ENCODE results near the gene SNAPC4. TPM values are rescaled to one million over a fixed set of nuclear protein-coding genes. Genes with fewer than 3 reads are reported as not detected.
"Not testable (repeated sequence)": the region's sequence is repeated elsewhere in the genome, so short reads cannot be mapped to it uniquely, and the experiment has no call there.

SNAPC4 gene
- total RNA-seq, 1 experiment from 2014 or later: 21.0 TPM

DNA sequence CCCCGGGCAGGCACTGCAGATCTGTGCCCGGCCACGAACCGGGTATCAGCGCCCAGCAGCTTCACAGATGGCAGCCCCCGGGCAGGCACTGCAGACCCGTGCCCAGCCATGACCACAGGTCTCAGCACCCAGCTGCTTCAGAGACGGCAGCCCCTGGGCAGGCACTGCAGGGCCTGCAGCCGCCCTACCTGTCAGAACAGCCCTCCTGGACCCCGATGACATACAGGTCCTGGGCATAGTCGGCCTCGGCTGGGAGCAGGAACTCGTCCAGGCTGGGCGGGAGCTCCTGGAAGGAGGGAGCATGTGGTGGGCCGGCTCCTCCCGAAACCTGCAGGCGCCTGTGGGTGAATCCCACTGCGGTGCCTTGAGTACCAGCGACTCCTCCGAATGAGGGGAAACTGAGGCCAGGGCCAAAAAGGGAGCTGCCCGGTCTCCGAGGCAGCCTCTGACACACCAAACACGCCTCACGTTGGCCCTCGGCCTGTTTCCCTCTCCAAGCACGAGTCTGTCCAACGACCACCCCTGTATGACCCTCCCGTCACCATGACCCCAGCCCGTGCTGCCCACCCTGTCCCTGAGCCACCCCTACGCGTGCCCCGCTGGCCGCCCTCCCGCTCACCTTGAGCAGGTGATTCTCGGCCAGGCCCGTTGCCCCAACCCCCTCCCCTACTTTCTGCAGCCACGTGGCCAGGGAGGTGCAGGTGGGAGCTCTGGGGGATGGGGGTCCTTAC lies 34.0 kb upstream of the SNAPC4 start:
- no peak for DNase-seq (ENCODE audit: low spot score)

DNA sequence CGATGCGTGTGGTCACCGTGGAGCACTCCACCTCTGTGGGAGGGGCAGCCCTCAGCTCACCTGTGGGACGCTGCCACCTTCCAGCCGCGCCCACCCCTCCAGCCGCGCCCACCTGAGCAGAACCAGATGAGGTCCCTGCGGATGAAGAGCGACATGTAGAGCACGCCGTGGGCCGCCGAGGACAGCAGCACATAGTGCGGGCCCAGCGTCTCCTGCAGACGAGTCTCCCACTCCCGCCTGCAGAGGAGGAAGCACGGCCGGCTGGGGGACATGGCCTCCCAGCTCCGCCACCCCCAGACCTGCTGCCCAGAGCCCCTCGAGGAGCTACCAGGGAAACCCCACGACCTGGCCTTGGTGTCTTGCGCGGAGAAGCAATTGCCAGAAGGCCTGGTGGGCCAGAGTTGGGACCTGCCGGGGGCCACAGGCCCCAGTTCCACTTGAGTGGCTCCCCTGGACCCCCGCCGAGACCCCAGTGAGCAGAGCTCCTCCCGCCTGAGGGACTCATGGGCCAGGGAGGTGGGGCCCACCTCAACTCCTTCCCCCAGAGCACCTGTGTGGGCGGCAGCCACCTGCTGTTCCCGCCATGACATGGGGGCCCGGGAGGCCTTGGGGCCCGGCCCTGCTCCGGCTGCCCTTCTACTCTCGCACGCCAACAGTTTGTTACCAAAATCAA lies 33.2 kb upstream of the SNAPC4 start:
- no peak for DNase-seq (ENCODE audit: low spot score)

DNA sequence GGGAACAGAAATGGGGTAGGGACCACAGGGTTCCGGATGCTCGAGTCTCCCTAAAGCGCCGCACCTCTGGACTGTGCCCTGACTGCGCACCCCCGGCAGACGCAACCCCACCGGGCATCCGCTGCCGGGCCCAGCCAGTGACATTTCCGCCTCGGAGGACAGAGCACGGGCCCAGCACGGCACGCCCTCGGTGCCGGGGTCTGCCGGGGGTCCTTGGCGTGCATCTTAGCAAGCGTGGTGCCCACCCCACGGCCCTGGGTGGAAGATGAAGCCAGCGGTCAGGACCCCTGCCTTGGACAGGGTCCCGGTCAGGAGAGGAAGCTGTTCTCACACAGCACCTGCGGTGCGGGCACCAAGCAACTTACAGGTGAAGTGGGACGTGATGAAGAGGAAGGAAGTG lies 32.6 kb upstream of the SNAPC4 start:
- no peak for DNase-seq (ENCODE audit: low spot score)

DNA sequence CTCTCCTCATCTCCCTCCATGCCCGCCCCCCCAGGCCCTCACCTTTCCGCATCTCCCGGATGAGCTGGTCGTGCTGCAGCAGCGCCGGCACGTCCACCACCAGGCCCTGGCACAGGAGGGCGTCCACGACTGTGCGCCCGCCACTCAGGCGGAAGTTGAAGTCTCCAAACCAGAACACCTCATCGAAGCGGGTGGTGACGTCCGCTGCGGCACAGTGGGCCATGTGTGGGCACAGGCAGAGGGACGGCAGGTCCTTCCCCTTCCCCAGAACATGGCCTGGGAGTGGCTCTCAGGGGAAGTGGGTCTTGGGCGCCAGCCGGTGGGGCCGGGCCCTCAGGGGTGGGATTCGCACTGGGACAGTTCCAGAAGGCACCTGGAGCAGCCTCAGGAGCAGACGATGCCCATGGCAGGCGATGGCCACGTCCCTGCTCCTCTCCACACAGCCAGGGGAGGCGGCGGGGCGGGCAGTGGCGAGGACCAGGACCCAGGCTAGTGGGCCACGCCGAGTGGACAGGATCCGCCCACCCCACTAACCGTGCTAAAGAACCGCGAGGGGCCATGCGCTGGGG lies 31.9 kb upstream of the SNAPC4 start:
- no peak for DNase-seq (ENCODE audit: low spot score)

DNA sequence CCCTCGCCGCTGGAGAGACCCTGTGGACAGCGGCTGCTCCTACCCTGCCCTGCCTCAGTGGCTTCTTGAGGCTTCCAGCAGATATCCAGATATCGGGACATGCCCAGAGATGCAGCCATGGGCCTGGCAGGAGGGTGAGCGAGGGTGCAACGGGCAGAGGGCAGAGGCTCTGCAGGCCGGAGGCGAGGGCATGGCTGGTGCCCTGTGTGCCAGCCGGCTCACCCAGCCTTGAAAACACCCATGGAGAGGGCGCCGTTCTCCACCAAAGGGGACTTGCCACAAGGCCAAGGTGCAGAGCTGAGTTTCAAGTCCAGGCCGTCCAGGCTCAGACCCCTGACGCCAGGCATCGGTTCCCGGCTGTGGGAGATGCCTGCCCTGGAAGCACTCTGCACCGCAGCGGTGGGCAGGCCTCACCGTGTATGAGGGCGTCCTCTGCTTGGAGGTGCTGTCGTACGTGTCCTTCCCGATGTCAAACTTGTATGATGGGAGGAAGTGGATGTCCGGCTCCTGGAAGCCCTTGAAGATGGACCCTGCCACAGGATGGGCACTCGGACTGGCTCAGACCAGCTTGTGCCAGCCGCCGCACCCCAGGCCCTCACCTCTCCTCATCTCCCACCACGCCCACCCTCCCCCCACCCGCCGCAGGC lies 30.7 kb upstream of the SNAPC4 start:
- no peak for DNase-seq (ENCODE audit: low spot score)

DNA sequence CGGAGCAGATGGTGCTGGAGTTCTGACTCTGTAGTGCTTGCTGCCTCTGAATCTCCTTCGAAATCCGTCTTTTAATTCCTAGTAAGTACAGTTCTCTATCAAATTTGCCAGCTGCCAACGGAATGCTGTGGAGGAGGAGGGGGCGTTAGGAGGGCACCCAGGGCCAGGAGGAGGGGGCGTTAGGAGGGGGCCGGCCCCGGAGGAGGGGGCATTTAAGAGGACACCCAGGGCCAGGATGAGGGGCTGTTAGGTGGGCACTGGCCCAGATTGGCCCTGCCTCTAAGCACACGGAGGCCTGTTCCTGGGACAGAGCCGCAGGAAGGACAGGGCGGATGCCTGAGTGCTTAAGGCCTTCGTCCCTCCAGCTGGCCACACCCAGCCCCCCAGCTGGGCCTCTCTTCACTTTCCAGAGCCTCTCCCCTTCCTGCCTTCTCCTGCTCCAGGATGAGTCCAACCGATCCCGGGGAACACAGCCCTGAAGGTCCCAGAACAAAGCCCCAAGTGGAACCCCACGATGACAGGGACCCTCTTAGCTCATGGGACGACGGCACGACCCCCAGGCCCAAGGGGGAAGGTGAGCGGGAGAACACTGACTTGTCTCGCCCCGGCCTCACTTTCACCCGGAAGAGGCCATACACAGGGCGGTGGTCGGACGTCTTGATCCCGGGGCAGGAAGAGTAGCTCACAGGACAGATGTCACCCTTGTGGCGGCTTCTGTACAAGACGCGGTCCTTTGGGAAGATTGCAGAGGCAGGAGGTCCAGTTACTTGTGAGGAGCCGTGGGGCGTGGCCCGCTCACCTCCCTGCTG lies 29.9 kb upstream of the SNAPC4 start:
- no peak for DNase-seq (ENCODE audit: low spot score)

DNA sequence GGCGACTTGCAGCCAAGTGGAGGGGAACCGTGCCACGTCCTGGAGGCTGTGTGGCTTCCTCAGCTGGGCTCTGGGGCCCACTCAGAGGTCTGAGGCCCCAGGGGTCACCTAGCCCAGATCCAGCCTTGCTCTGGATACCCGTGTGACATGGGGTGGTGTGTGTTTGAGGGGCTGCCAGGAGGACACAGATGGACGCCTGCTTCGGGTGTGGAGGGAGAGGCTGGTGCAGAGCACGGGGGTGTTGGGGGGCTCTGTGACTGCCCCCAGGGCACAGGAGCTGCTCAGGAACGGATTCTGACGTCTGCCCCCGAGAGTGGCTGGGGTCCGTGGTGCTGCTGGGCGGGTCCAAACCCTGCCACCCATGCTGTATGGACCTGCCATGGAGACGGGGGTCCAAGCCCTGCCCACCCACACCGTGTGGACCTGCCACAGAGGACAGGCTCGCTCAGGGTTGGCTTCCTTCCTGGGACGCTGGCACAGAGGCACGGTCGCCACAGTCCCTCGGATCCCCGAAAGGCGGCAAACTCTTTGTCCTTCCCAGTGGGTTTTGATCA lies 29.2 kb upstream of the SNAPC4 start:
- DNase-seq (ENCODE audit: low spot score): no peak

DNA sequence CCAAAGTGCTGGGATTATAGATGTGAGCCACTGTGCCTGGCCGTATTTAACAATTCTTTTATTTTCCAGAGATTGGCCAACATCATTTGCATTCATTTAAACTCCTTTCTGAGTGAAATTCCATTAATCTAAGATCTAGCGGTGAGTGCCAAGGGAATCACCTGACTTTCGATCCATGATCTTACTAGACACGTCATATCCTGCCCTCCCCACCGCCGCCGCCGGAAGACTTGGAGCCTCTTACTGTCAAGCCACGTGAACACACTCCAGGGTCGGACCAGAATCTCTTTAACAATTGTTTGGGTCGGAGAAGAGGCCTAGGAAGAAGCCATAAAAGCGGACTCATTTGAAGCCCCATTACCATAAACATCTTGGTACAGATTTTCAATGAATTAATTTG lies 26.8 kb upstream of the SNAPC4 start:
- no peak for DNase-seq (ENCODE audit: low spot score)

DNA sequence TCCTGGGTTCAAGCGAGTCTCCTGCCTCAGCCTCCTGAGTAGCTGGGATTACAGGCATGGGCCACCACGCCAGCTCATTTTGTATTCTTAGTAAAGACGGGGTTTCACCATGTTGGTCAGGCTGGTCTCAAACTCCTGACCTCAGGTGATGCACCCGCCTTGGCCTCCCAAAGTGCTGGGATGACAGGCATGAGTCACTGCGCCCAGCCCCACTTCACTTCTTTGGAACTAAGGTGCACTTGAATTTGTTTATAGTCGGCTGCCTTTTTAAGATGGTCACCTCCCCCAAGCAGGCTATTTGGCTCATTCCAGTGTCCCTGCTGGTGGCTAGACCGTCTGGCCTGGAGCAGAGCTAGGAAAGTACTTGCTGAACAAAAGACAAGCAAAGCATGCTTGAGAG lies 25.4 kb upstream of the SNAPC4 start:
- DNase-seq (ENCODE audit: low spot score): not testable (repeated sequence)

DNA sequence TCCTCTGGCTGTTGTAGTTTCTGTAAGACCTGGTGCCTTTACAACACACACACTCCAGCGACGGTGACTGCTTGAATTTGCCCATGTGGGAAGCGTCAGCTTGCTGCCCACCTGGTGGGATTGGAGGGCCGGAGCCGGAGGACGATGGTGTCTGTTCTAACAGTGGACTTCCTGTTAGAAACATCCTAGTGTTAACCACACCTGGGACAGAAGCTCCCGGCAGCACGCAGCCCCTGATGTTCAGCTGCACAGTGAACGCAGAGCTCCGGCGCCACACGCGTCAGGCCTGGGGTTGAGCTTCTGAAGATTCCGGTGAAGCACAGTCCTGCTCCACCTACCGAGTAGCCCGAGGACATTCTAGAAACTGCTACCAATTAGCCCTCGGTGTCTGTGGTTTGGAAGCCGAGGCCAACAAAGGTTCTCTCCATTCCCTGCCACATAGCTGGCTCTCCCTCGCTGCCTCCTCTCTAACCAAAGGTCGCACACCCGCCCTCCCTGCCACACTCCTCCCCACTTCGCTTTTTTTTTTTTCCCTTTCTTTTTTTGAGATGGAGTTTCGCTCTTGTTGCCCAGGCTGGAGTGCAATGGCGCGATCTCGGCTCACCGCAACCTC lies 24.9 kb upstream of the SNAPC4 start:
- DNase-seq (ENCODE audit: low spot score): no peak

DNA sequence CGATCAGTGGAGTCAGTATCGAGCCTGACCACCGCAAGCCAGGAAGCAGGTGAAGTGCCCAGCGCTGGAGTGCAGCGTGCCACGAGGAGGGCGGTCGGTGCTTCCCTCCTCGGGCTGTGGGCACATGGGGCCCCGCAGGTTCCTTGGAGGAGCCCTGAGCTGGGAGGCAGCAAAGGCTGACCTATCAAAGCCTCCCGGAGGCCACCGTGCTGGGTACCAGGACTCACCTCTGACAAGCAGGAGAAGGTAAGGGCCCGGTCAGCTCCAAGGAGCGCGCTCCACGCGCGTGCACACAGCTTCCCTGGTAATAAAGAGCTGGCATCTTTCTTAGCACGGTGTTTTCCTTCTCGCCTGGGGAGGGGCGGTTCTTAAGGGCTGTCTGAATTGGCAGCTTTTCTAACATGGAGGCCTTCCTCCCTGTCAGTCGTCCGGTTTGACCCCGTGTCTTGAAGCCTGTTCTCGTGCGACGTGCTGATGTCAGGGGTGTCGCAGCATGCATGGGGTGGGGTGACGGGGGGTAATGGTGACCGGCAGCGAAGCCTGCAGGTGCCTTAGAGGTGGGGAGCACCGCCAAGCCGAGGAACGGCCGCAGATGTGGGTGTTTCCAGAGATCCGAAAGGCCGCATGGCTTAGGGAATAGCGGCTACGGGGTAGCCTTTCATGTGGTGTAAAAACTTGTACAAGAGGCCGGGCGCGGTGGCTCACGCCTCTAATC lies 23.6 kb upstream of the SNAPC4 start:
- no peak for DNase-seq (ENCODE audit: low spot score)

DNA sequence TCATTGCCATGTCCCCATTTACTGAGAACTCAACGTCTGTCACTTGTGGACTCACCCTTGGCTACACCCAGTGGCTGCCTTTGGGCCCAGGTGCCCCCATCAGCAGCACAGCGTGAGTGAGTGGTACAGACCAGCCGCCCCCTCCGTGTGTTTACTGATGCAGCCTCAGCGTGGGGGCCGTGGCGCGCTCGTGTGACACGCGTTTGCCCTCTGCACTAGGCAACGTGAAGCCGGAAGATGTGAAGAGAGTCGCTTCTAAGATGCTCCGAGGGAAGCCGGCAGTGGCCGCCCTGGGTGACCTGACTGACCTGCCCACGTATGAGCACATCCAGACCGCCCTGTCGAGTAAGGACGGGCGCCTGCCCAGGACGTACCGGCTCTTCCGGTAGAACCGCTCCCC lies 22.9 kb upstream of the SNAPC4 start:
- no peak for DNase-seq (ENCODE audit: low spot score)

DNA sequence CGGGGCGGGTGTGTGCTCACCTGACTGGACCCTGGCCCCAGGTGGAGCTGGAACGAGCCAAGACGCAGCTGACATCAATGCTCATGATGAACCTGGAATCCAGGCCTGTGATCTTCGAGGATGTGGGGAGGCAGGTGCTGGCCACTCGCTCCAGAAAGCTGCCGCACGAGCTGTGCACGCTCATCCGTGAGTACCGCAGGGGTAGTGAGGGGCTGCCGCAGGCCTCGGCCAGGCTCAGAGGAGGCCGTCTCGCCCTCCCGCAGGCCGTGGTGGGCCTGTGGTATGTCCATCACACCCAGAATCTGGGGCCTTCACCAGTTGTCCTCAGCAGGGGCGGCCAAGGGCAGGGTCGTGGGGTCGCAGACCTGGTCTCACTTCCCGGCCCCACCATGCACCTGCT lies 21.8 kb upstream of the SNAPC4 start:
- DNase-seq (ENCODE audit: low spot score): no peak

DNA sequence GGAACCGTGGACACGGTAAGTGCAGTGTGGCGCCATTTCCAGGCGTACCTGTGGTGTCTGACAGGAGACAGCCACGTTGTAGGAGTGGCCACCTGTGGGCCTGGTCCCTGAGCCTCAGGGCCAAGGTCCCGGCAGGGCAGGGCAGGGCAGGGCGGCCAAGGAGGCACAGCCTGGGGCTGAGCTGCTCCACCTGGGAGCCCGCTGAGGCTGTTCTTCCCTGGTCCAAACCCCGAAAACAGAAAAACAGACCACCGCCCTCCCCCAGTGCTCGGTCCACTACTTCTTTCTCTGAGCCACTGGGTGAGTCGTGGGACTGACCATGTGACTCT lies 19.1 kb upstream of the SNAPC4 start:
- no peak for DNase-seq (ENCODE audit: low spot score)

DNA sequence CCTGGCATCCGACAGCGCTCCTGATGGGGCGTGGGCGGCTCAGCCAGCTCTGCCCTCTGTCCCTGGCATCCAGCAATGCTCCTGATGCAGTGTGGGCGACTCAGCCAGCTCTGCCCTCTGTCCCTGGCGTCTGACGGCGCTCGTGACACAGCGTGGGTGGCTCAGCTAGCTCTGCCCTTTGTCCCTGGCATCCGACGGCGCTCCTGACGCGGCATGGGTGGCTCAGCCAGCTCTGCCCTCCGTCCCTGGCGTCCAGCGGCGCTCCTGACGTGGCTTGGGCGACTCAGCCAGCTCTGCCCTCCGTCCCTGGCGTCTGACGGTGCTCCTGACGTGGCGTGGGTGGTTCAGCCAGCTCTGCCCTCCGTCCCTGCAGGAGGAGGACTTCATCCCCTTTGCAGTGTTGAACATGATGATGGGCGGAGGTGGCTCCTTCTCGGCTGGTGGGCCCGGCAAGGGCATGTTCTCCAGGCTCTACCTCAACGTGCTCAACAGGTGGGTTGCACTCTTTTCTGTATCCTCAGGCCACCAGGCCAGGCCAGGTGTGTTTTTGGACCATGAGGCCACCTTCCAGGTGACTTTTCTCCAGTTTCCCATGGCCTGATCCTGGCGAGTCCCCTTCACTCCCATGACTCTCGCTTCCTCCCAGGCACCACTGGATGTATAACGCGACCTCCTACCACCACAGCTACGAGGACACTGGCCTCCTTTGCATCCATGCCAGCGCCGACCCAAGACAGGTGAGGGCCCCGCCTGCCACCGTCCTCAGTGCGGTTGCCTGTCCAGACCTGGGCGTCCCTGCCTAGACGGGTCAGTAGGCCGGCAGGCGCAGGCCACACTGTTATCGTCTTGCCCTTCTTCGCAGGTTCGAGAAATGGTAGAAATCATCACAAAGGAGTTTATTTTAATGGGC lies 18.5 kb upstream of the SNAPC4 start:
- DNase-seq (ENCODE audit: low spot score): peak; percentile 94

DNA sequence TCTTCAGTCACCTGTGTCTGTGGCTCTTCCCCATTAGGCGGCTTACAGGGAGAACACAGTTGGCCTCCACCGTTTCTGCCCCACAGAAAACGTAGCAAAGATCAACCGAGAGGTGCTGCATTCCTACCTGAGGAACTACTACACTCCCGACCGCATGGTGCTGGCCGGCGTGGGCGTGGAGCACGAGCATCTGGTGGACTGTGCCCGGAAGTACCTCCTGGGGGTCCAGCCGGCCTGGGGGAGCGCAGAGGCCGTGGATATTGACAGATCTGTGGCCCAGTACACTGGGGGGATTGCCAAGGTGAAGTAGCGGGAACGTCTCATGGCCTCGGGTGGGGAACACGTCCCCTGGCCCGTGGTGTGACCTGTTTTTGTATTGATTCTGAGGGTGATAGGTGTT lies 16.9 kb upstream of the SNAPC4 start:
- DNase-seq (ENCODE audit: low spot score): no peak

DNA sequence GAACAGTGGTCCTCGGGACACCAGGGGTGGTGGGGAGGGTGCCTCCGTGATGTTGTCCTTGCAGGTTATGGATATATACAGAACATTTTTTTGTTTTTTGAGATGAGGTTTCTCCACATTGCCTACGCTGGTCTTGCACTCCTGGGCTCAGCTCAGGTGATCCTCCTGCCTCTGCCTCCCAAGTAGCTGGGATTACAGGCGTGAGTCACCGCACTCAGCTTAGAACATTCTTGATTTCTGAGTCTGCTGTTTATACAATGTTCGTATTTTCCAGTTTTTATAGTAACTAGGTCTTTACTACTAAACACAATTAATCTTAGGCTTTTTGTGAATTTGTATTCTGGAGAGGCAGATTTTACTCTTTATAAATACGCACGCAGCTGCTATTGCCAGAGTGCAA lies 16.5 kb upstream of the SNAPC4 start:
- no peak for DNase-seq (ENCODE audit: low spot score)

DNA sequence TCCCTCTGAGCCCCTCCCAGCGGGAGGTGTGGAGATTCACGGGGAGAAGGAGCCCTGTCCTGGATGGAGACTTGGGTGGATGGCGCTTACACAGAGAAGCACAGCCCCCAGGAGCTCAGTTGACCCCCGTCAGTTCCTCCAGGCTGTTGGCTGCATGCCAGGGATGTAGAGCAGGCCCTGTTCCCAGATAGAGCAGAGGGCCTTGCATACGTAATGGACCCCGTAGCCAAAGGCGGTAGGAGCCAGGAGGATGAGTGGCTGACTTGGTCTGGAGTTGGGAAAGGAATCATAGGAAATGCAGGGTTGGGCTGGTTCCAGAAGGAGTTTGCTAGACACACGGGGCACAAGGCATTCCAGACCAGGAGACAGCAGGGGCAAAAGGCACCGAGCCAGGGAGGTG lies 13.0 kb upstream of the SNAPC4 start:
- no peak for DNase-seq (ENCODE audit: low spot score)

DNA sequence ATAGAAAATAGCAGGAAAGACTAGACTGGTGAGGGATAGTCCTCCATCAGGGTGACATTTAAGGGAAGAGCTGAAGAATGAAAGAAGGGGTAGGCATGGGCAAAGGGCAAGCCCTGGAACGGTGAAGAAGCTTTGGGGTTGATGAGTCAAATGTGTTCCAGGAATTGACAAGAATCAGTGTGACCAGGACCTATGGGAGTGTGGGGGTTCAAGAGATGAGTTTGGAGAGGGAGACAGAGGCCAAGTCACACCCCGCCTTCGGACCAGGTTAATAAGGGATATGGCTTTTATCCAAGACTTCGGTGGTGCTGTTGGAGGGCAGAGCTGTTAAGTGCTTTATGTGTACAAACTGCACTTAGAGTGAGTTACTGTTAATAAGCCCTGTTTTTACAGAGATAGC lies 11.4 kb upstream of the SNAPC4 start:
- peak; percentile 26 for DNase-seq (ENCODE audit: low spot score)

Measured in HT-29 (cell line).